GM12875 (cell line): ENCODE data around the gene METTL16.

ENCODE experiments used
- H3K4me3 ChIP-seq: one replicate; pipeline ENCODE4 v1.5.1; 2011; ENCODE audit warnings: low read depth, low read length, control low read depth
- TF ChIP-seq, protein P1 (sequence below): IDR thresholded peaks from 2 replicates; pipeline ENCODE4 v1.5.1; 2011; ENCODE audit warnings: low read depth, mild to moderate bottlenecking, control low read depth, inconsistent platforms, low read length, moderate library complexity, borderline replicate concordance; ENCODE audit not compliant: insufficient read depth

METTL16 gene

GRCh38 chr17:2482218-2482617, 29.5 kb downstream of the METTL16 start:
- H3K4me3 ChIP-seq, result no peak overlapping the region
- TF ChIP-seq, protein P1, sequence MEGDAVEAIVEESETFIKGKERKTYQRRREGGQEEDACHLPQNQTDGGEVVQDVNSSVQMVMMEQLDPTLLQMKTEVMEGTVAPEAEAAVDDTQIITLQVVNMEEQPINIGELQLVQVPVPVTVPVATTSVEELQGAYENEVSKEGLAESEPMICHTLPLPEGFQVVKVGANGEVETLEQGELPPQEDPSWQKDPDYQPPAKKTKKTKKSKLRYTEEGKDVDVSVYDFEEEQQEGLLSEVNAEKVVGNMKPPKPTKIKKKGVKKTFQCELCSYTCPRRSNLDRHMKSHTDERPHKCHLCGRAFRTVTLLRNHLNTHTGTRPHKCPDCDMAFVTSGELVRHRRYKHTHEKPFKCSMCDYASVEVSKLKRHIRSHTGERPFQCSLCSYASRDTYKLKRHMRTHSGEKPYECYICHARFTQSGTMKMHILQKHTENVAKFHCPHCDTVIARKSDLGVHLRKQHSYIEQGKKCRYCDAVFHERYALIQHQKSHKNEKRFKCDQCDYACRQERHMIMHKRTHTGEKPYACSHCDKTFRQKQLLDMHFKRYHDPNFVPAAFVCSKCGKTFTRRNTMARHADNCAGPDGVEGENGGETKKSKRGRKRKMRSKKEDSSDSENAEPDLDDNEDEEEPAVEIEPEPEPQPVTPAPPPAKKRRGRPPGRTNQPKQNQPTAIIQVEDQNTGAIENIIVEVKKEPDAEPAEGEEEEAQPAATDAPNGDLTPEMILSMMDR, result no peak

GRCh38 chr17:2481760-2482159, 29.9 kb downstream of the METTL16 start:
- TF ChIP-seq, protein P1, result no peak
- H3K4me3 ChIP-seq, result no peak overlapping the region

- TF ChIP-seq, protein P1, result no peak
- H3K4me3 ChIP-seq, result no peak overlapping the region
These were observed 33.2 kb downstream of the METTL16 start for GRCh38 chr17:2478458-2478857.

GRCh38 chr17:2475056-2475455, 36.6 kb downstream of the METTL16 start:
- TF ChIP-seq, protein P1, result no peak

GRCh38 chr17:2474371-2474770, 37.3 kb downstream of the METTL16 start:
- no peak overlapping the region for H3K4me3 ChIP-seq
- TF ChIP-seq, protein P1, result no peak

More at GRCh38 chr17:2475056-2475455, 36.6 kb downstream of the METTL16 start:
- H3K4me3 ChIP-seq, result no peak overlapping the region

GRCh38 chr17:2468270-2468669, 43.4 kb downstream of the METTL16 start:
- no peak overlapping the region for H3K4me3 ChIP-seq
- TF ChIP-seq, protein P1, result no peak

DNA sequence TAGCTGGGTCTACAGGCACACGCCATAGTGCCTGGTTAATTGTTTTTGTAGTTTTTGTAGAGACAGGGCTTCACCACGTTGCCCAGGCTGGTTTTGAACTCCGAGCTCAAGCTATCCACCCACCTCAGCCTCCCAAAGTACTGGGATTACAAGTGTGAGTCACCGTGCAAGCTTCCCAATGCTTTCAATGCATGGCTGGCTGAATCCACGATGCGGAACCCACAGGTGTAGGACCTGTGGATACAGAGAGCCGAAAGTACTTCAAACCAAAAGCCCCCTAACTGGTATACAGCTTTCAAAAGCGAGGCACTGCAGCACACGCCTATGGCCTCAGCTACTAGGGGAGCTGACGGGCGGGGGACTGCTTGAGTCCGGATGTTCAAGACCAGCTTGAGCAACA, 44.8 kb downstream of the METTL16 start:
- TF ChIP-seq, protein P1, result no peak
- no peak overlapping the region for H3K4me3 ChIP-seq
